Thoracic aorta (tissue), 2 donors: ENCODE results near the gene TSC1. TPM values are rescaled to one million over a fixed set of nuclear protein-coding genes. Genes with fewer than 3 reads are reported as not detected.
"Not testable (repeated sequence)": the region's sequence is repeated elsewhere in the genome, so short reads cannot be mapped to it uniquely, and the experiment has no call there.

ENCODE experiments used
- ATAC-seq: fragments of 150-250 bp; one replicate; pipeline ENCODE4 v1.8.0; 2017; ENCODE audit warnings: low read depth; ENCODE audit not compliant: insufficient number of reproducible peaks, low FRiP score
- DNase-seq: peaks from one replicate; pipeline ENCODE4 v3.0.0-alpha.2; 2020; ENCODE audit warnings: low spot score
- H3K27ac ChIP-seq, 2 donors: fragments of 200-600 bp; sonication (generic); 1 replicate in 1 of 2; 2 replicates in 1 of 2; pipeline ENCODE4 v1.5.1; 2016; ENCODE audit warnings: mild to moderate bottlenecking in 2 of 2, moderate library complexity in 2 of 2
- H3K27me3 ChIP-seq: fragments of 200-600 bp; sonication (generic); replicated peaks from 2 replicates; pipeline ENCODE4 v1.6.0; 2016; ENCODE audit warnings: mild to moderate bottlenecking; ENCODE audit not compliant: insufficient read depth
- H3K36me3 ChIP-seq: fragments of 200-600 bp; sonication (generic); one replicate; pipeline ENCODE4 v1.5.1; 2016
- H3K4me1 ChIP-seq, 2 donors: fragments of 200-600 bp; sonication (generic); 1 replicate in 1 of 2; 2 replicates in 1 of 2; pipeline versions ENCODE4 v1.5.1 to v1.6.0; 2016; ENCODE audit warnings: low read depth in 2 of 2, mild to moderate bottlenecking in 1 of 2; ENCODE audit not compliant: control insufficient read depth in 1 of 2
- H3K4me3 ChIP-seq: fragments of 200-600 bp; sonication (generic); 2 replicates; pipeline ENCODE4 v1.5.1; 2016; ENCODE audit warnings: mild to moderate bottlenecking
- H3K9me3 ChIP-seq: fragments of 200-600 bp; sonication (generic); 2 replicates; pipeline ENCODE4 v1.5.1; 2016
- total RNA-seq, 2 donors: library from RNA; depleted of rRNA; stranded (reverse); fragments of >200 nt; gene quantifications; one replicate each; pipeline versions ENCODE4 v1.1.0 to v1.2.3, GENCODE V29; 2016
- TF ChIP-seq, protein P1 (sequence below): fragments of 200-600 bp; sonication (generic); IDR thresholded peaks from one replicate; pipeline ENCODE4 v1.5.1; 2019; ENCODE audit warnings: antibody characterized with exemption

Gene TSC1
- total RNA-seq, 2 donors from 2014 or later, result 36.1 to 65.4 TPM

DNA sequence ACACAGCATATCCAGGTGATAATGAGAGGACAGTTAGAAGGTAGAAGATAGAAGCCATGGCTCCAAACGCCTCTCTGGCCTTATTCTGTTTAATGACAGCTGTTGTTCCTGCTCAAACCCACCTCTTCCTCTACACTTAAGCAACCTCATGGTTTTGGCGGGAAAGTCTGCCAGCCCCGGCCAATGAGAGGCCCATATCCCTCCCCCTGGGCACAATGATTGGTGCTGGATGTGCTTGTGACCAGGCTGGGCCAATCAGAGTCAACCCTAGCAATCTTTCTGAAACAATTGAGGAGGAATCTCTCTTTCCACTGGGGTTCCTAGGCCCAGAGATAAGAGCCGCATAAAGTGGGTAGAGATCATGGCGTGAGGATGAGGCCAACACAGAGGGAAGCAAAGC, 29.3 kb upstream of the TSC1 start:
- DNase-seq (no peak), ATAC-seq (no peak)
- Histone ChIP-seq H3K9me3 (no peaks in the 10 kb centered on the region), H3K27ac (no peak overlapping the region), H3K4me1 (no peaks in the 10 kb centered on the region), H3K27me3 (no peaks in the 10 kb centered on the region), H3K36me3 (no peaks in the 10 kb centered on the region), H3K4me3 (no peak overlapping the region)
- TF ChIP-seq, protein P1, sequence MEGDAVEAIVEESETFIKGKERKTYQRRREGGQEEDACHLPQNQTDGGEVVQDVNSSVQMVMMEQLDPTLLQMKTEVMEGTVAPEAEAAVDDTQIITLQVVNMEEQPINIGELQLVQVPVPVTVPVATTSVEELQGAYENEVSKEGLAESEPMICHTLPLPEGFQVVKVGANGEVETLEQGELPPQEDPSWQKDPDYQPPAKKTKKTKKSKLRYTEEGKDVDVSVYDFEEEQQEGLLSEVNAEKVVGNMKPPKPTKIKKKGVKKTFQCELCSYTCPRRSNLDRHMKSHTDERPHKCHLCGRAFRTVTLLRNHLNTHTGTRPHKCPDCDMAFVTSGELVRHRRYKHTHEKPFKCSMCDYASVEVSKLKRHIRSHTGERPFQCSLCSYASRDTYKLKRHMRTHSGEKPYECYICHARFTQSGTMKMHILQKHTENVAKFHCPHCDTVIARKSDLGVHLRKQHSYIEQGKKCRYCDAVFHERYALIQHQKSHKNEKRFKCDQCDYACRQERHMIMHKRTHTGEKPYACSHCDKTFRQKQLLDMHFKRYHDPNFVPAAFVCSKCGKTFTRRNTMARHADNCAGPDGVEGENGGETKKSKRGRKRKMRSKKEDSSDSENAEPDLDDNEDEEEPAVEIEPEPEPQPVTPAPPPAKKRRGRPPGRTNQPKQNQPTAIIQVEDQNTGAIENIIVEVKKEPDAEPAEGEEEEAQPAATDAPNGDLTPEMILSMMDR, result no peak

DNA sequence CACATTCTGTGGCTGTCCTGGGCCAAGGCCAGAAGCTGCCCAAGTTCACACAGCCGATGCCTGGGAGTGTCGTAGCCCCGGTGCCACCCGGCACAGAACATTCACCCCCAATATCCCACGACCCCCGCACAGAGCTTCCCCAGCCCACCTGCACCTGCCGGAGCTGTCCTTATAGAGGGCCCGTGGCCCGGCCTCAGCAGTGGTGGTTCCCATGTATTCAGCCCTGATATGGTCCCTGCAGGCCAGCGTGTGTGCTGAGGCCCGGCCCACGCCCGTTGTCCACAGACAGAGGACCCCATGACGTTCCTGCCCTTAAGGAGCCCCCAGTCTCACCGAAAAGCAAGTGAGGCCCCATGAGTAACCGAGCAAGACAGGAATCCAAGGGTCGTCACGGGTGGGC, 28.8 kb upstream of the TSC1 start:
- Histone ChIP-seq H3K27ac (no peak overlapping the region), H3K36me3 (no peaks in the 10 kb centered on the region), H3K9me3 (no peaks in the 10 kb centered on the region), H3K4me1 (no peaks in the 10 kb centered on the region), H3K4me3 (no peak overlapping the region), H3K27me3 (no peaks in the 10 kb centered on the region)
- ATAC-seq, result no peak
- TF ChIP-seq, protein P1, result no peak
- no peak for DNase-seq

DNA sequence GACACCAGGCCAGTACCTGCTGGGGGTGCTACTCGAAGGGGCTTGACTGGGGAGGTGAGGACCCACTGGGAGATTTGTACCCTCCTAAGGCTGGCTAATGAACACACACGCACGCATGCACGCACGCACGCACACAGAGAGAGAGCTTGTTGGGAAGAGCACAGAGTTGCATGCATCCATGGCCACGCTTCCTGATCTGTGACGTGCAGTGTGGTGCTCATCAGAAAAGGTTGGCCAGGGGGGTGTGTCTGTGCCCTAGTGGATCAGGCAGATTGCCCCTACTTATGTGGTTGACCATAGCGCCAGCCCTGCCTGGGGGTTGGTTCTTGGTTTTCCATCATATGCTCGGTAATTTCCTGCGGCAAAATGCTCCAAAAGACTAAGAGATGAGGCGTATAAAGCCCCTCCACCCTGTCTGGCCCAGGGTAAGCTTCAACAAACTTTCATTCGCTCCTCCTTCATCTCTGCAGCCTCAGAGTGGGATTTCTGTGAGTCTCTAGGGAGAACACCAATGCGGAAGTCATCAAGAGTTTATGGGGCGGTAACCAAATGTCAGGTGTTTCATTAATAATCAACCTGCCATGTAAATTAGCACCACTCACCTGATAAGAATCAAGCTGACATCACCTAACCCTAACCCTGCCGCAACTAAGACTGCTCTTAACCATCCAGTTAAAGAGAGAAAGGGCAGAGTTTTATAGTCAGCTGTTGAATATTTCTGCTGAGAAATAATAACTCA, 26.1 kb upstream of the TSC1 start:
- Histone ChIP-seq H3K36me3 (no peaks in the 10 kb centered on the region), H3K9me3 (no peaks in the 10 kb centered on the region), H3K27ac (no peak overlapping the region), H3K27me3 (no peaks in the 10 kb centered on the region), H3K4me3 (no peak overlapping the region), H3K4me1 (no peaks in the 10 kb centered on the region)
- DNase-seq (no peak), ATAC-seq (no peak)
- TF ChIP-seq, protein P1, result no peak

DNA sequence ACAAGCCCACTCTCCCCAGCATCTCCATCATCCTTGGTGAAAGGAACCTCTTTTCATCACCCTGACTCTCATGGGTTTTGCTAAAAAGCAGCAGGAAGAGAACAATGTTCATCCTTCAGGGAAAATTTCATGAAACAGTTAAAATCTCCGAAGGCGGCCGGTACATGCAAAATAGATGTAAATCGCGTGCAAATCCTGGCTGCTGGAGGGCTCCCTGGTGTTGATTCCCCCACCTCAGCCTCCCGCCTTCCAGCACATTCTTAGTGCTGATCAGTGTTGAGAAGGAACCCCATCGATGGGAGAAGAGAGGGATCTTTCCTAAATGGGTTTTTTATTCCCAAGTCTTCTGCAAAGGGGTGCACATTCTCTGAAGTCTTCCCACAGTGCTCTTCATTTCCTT, 25.4 kb upstream of the TSC1 start:
- no peaks in the 10 kb centered on the region for H3K27me3 ChIP-seq
- no peak overlapping the region for H3K27ac ChIP-seq
- H3K36me3 ChIP-seq, result no peaks in the 10 kb centered on the region
- no peaks in the 10 kb centered on the region for H3K4me1 ChIP-seq
- TF ChIP-seq, protein P1, result no peak
- no peaks in the 10 kb centered on the region for H3K9me3 ChIP-seq
- ATAC-seq (no peak), DNase-seq (no peak)
- H3K4me3 ChIP-seq, result no peak overlapping the region

DNA sequence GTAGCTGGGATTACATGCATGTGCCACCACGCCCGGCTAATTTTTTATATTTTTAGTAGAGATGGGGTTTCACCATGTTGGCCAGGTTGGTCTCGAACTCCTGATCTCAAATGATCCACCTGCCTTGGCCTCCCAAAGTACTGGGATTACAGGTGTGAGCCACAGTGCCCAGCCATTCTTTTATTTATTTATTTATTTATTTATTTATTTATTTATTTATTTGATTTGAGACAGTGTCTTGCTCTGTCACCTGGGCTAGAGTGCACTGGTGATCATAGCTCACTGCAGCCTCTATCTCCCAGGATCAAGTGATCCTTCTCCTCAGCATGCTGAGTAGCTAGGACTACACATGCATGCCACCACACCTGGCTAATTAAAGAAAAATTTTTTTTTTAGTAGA, 23.5 kb upstream of the TSC1 start:
- not testable (repeated sequence) for H3K36me3 ChIP-seq, H3K9me3 ChIP-seq, H3K27ac ChIP-seq, DNase-seq, H3K4me1 ChIP-seq, ATAC-seq, H3K4me3 ChIP-seq, H3K27me3 ChIP-seq

DNA sequence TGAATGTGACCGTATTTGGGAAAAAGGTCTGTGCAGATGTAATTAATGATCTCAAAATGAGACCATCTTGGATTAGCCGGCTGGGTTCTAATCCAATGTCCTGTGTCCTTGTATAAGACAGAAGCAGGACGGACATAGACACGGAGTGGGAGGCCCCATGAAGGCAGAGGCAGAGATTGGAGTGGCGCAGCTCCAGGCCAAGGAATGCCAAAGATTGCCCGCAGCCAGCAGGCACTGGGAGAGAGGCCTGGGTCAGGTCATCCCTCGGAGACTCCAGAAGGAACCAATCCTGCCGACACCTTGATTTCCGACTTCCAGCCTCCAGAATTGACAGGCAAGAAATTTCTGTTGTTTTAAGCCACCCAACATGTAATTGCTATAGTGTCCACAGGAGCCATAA, 21.1 kb upstream of the TSC1 start:
- H3K36me3 ChIP-seq, result no peaks in the 10 kb centered on the region
- ATAC-seq (no peak), DNase-seq (no peak)
- no peaks in the 10 kb centered on the region for H3K9me3 ChIP-seq
- H3K4me3 ChIP-seq, result no peak overlapping the region
- H3K27me3 ChIP-seq, result no peaks in the 10 kb centered on the region
- H3K4me1 ChIP-seq, result no peaks in the 10 kb centered on the region
- no peak overlapping the region for H3K27ac ChIP-seq
- TF ChIP-seq, protein P1, result no peak
